Subcutaneous abdominal adipose tissue (tissue), 5 donors: ENCODE data around the gene CTRL.
A peak's percentile ranks its signal among the peaks of the same experiment; 100 is the strongest.
"Not testable (repeated sequence)": the region's sequence is repeated elsewhere in the genome, so short reads cannot be mapped to it uniquely, and the experiment has no call there.

Source experiments
- H3K27ac ChIP-seq: one replicate; pipeline ENCODE4 v1.7.0; 2013; ENCODE audit warnings: low read depth, mild to moderate bottlenecking, inconsistent platforms, low read length, moderate library complexity
- H3K27me3 ChIP-seq, 5 donors: one replicate each; pipeline ENCODE4 v1.7.0; 2013; ENCODE audit warnings: low read length in 5 of 5, inconsistent platforms in 1 of 5; ENCODE audit not compliant: control insufficient read depth in 5 of 5, insufficient read depth in 4 of 5
- H3K36me3 ChIP-seq, 5 donors: one replicate each; pipeline ENCODE4 v1.7.0; 2013; ENCODE audit warnings: low read length in 5 of 5; ENCODE audit not compliant: control insufficient read depth in 5 of 5, insufficient read depth in 5 of 5
- H3K4me1 ChIP-seq, 5 donors: one replicate each; pipeline ENCODE4 v1.7.0; 2013; ENCODE audit warnings: low read length in 5 of 5, mild to moderate bottlenecking in 3 of 5, moderate library complexity in 1 of 5; ENCODE audit not compliant: control insufficient read depth in 5 of 5, insufficient read depth in 5 of 5
- H3K4me3 ChIP-seq, 5 donors: one replicate each; pipeline ENCODE4 v1.7.0; 2013; ENCODE audit warnings: low read length in 5 of 5, low read depth in 1 of 5
- H3K9ac ChIP-seq, 5 donors: one replicate each; pipeline ENCODE4 v1.7.0; 2013; ENCODE audit warnings: low read length in 5 of 5, mild to moderate bottlenecking in 4 of 5, moderate library complexity in 3 of 5
- H3K9me3 ChIP-seq, 5 donors: one replicate each; pipeline ENCODE4 v1.7.0; 2013; ENCODE audit warnings: low read length in 5 of 5; ENCODE audit not compliant: control insufficient read depth in 5 of 5
- donor health status: healthy.
- donor health status: healthy.
- donor health status: healthy.
- donor health status: healthy.
- donor health status: healthy.

CTRL gene

DNA sequence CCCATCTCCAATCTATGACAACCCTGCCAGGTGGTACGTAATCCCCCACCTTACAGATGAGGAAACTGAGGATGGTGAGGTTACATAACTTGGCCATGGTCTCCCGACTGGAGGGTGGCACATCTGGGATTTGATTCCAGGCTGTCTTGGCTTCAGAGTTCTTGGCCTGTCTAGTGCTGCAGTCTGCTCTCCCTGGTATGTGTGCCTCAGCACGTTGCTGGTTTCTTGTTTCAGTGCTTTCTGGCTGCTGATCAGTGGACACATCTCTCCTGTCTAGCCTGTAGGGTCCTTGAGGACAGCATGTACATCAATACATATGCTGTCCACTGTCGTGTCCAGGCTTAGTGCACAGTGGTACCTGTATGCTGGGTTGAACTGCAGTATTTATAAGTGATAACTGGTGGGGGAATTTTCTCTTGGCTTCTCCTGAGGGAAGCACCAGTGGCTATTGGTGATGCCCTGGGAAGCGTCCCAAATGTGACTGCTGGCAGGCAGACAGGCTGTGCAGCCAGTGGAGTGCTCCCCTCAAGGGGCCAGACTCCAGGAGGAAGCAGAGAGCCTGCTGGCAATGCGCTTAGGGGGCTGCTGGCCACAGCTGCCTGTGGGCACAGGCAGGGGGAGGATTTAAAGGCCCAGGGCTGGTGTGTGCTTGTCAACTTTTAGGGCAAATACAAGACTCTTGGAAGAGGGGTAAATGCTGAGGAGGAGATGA is 14.4 kb downstream of the CTRL start:
- H3K27me3 ChIP-seq = no peaks in the 10 kb centered on the region
- peaks cover 1 to 35% (median 25%) of the 10 kb centered on the region in 5 donors for H3K4me1 ChIP-seq
- H3K27ac ChIP-seq = peak overlapping the region; percentile 18

DNA sequence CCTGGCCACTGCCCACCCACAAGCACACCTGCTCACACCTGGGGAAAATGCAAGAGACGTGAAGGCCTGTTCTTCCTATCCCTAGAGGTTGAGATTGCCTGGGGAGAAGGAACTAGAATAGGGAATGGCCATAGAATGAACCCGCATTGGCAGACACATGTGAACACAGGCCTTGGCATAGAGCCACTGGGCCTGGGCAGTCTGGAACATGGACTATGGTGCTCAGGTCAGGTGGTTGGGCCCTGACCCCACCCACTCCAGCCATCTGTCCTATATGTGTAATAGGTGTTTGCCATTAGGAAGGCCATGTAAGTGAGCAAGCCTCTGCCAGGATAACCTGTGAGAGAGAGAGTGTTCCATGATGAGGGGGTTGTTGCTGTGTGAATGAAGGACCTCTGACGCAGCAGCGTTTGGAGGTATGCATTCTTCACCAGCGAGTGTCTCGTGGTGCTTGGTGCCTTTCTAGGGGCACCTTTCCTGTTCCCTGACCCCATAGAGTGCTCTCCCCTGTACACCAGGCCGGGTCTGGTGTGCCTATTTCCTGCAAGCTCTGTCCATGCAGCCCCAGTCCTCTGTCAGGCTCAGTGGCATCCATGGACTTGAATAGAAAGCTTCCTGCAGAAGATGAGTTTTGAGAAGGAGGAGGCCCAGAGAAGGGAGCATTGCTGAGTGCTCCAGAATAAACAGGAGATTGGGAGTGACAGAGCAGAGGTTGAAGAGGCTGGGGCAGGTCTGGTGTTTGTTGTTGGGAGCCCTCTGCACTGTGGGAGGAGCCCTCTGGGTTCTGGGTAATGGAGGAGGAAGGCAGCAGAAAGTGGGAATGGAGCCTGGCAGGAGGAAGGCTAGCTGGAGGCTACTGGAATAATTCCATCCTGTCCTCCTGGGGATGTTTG is 15.6 kb downstream of the CTRL start:
- peaks cover 1 to 35% (median 25%) of the 10 kb centered on the region in 5 donors for H3K4me1 ChIP-seq
- H3K4me3 ChIP-seq = no peak overlapping the region
- no peaks in the 10 kb centered on the region for H3K27me3 ChIP-seq
- H3K9me3 ChIP-seq = no peaks in the 10 kb centered on the region
- H3K9ac ChIP-seq = no peak overlapping the region
- H3K36me3 ChIP-seq = peaks cover 0 to 50% (median 31%) of the 10 kb centered on the region in 5 donors
- H3K27ac ChIP-seq = no peak overlapping the region

More for the DNA sequence above, 14.4 kb downstream of the CTRL start:
- Histone ChIP-seq H3K9me3 (no peaks in the 10 kb centered on the region), H3K4me3 (no peak overlapping the region), H3K36me3 (peaks cover 0 to 40% (median 21%) of the 10 kb centered on the region in 5 donors), H3K9ac (peak overlapping the region in 1 of 5 donors; percentile 41)

DNA sequence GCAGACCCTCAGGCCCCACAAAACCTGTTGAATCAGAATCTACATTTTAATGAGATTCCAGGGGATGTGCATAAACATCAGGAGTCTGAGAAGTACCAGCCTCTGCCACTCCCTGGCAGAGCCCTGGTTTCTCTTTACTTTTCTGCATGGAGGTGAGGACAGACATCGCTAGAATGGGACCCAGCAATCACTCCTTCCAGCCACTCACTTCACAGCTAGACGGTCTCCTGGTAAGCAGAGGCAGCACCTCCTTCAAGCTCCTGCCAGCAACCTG is 16.2 kb downstream of the CTRL start:
- H3K9me3 ChIP-seq, H3K9ac ChIP-seq, H3K27me3 ChIP-seq, H3K27ac ChIP-seq, H3K4me3 ChIP-seq: not testable (repeated sequence)
- peaks cover 0 to 56% (median 34%) of the 10 kb centered on the region in 5 donors for H3K36me3 ChIP-seq
- peaks cover 1 to 35% (median 25%) of the 10 kb centered on the region in 5 donors for H3K4me1 ChIP-seq

DNA sequence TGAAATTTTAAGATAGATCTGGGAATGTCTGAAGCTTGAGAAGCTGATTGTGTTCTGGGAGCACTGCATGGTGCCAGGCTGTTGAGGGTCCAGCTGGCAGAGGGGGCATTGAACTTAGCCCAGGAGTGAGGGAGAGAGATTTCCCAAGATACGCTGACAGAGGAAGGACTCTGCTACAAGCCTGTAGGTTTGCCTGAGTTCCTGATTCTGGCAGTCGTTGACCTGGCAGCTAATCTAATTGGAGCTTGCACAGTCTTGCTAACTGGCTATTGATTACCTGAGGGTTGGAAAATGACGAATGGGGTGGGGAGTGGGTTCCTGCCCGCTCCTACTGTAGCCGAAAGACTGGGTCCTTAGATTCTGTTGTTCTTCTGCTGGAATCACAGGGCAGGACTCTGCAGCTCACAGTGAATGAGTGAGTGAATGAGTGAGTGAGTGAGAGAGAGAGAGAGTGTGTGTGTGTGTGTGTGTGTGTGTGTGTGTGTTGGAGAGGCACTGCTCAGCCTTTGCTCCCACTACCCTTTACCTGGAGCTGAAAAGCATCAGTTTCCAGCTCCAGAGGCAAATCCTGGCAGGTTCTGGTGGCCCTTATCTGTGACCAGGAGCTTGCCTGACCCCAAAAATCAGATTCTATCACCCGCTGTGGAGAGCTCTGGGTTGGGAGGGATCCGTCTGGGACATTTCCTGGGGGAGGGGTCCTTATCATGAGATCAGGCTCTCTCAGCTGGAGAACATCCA is 16.7 kb downstream of the CTRL start:
- H3K9me3 ChIP-seq = no peaks in the 10 kb centered on the region
- peaks cover 1 to 35% (median 25%) of the 10 kb centered on the region in 5 donors for H3K4me1 ChIP-seq
- peaks cover 0 to 61% (median 37%) of the 10 kb centered on the region in 5 donors for H3K36me3 ChIP-seq
- no peak overlapping the region for H3K9ac ChIP-seq
- no peaks in the 10 kb centered on the region for H3K27me3 ChIP-seq
- H3K4me3 ChIP-seq = no peak overlapping the region
- no peak overlapping the region for H3K27ac ChIP-seq

DNA sequence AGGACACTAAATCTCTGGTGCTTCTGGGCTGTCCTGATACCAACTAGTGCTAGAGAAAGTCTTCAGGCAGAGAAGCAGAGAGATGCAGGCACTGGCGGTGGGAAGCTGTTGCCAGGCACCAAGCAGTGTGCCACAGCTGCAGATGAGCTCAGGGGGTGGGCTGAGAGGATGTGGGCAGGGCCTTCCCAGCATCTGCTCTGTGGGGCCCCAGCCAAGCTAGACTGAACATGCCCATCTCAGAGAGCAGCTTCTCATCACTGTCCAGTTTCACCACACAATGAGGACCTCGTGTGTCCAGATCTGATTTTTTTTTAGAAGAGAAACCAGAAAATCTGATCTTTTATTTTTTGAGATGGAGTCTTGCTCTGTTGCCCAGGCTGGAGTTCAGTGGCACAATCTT is 21.5 kb downstream of the CTRL start:
- Histone ChIP-seq H3K27me3 (no peaks in the 10 kb centered on the region), H3K4me3 (no peak overlapping the region), H3K27ac (no peak overlapping the region), H3K4me1 (peaks cover 0 to 3% (median 0%) of the 10 kb centered on the region in 5 donors), H3K36me3 (peaks cover 2 to 47% (median 36%) of the 10 kb centered on the region in 5 donors), H3K9me3 (no peaks in the 10 kb centered on the region), H3K9ac (no peak overlapping the region)

DNA sequence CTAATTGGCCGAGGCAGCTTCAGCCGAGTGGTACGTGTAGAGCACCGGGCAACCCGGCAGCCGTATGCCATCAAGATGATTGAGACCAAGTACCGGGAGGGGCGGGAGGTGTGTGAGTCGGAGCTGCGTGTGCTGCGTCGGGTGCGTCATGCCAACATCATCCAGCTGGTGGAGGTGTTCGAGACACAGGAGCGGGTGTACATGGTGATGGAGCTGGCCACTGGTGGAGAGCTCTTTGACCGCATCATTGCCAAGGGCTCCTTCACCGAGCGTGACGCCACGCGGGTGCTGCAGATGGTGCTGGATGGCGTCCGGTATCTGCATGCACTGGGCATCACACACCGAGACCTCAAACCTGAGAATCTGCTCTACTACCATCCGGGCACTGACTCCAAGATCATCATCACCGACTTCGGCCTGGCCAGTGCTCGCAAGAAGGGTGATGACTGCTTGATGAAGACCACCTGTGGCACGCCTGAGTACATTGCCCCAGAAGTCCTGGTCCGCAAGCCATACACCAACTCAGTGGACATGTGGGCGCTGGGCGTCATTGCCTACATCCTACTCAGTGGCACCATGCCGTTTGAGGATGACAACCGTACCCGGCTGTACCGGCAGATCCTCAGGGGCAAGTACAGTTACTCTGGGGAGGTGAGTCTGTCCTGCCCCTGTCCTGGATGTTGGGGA is 22.5 kb downstream of the CTRL start:
- Histone ChIP-seq H3K27ac (no peak overlapping the region), H3K4me1 (peaks cover 0 to 3% (median 0%) of the 10 kb centered on the region in 5 donors), H3K9me3 (no peaks in the 10 kb centered on the region), H3K27me3 (no peaks in the 10 kb centered on the region), H3K4me3 (no peak overlapping the region), H3K9ac (no peak overlapping the region), H3K36me3 (peaks cover 2 to 43% (median 36%) of the 10 kb centered on the region in 5 donors)

DNA sequence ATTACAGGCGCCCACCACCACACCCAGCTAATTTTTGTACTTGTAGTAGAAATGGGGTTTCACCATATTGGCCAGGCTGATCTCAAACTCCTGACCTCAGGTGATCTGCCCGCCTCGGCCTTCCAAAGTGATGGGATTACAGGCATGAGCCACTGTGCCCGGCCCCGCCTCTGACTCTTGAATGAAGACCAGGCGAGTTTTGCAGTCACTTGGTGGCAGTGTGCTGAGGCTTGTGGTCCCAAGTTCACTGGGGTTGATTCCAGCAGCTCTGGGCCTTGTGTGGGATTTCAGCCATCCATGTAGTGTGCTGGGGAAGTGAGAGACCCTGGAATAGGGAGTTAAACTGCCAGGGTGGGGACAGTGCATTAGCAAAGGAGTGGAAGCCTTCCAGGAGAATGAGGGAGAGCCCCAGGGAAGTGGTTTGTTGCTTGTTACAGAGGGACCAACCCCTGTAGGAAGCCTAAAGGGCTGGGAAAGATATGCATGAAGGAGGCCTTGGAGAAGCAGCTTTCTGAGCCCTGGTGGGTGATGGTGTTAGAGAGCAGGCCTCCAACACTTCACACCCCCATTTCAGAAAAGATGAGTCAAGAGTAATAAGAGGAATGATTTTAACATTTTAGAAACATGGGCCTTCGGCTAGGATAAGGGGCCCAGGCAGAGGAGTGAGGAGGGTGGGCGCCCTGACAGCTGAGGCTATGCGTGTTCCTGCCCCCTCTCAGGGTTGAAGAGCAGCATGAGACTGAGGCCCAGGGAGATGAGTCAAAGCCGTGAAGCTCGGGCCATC is 24.1 kb downstream of the CTRL start:
- Histone ChIP-seq H3K27ac (no peak overlapping the region), H3K9me3 (no peaks in the 10 kb centered on the region), H3K4me1 (peaks cover 0 to 9% (median 0%) of the 10 kb centered on the region in 5 donors), H3K27me3 (no peaks in the 10 kb centered on the region), H3K36me3 (peaks cover 2 to 53% (median 43%) of the 10 kb centered on the region in 5 donors), H3K4me3 (no peak overlapping the region), H3K9ac (peak overlapping the region in 1 of 5 donors; percentile 17)

DNA sequence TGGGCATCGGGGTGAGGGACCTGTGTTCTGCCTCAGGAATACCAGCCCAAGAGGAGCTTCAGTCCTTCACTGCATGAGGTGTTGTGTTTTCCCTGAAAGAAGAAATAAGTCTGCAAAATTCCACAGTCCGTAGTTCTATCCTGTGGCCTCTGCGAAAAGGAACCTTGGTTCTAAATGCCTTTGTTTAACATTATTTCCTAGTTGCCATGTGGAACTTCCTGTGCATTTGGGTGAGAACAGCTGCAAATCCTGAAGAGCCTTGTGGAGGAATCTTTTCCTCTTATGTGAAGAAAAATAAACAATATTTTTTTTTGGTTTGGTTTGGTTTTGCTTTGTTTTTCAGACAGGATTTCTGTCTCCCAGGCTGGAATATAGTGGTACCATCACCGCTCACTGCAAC is 28.8 kb downstream of the CTRL start:
- H3K4me1 ChIP-seq = peaks cover 0 to 7% (median 0%) of the 10 kb centered on the region in 5 donors
- H3K27ac ChIP-seq = no peak overlapping the region
- H3K9ac ChIP-seq = peak overlapping the region in 2 of 5 donors; percentile 2 to 58
- H3K4me3 ChIP-seq = no peak overlapping the region
- H3K9me3 ChIP-seq = no peaks in the 10 kb centered on the region
- H3K27me3 ChIP-seq = no peaks in the 10 kb centered on the region
- peaks cover 0 to 18% (median 11%) of the 10 kb centered on the region in 5 donors for H3K36me3 ChIP-seq

DNA sequence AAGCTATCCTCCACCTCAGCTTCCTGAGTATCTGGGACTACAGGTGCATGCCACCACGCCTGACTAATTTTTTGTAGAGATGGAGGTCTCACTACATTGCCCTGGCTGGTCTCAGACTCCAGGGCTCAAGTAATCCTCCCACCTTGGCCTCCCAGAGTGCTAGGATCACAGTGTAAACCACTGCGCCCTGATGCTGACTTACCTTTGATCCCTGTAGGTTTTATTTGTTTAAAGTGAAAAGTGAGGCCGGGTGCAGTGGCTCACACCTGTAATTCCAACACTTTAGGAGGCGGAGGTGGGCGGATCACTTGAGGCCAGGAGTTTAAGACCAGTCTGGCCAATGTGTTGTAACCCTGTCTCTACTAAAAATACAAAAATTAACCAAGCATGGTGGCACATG is 29.9 kb downstream of the CTRL start:
- no peaks in the 10 kb centered on the region for H3K27me3 ChIP-seq
- H3K9ac ChIP-seq = no peak overlapping the region
- peaks cover 0 to 18% (median 11%) of the 10 kb centered on the region in 5 donors for H3K36me3 ChIP-seq
- no peak overlapping the region for H3K4me3 ChIP-seq
- peaks cover under 1 to 16% (median 9%) of the 10 kb centered on the region in 5 donors for H3K4me1 ChIP-seq
- no peak overlapping the region for H3K27ac ChIP-seq
- H3K9me3 ChIP-seq = no peaks in the 10 kb centered on the region
